Fibroblast of skin of abdomen (primary cell): ENCODE results near the gene EMP2.

ENCODE experiments used
- DNase-seq: peaks from one replicate; pipeline ENCODE4 v3.0.0-alpha.2; 2013

EMP2 gene

GRCh38 chr16:10610499-10611184, 30.2 kb upstream of the EMP2 start:
- no peak for DNase-seq

GRCh38 chr16:10609402-10609774, 29.0 kb upstream of the EMP2 start:
- DNase-seq, result peak; percentile 91

DNA sequence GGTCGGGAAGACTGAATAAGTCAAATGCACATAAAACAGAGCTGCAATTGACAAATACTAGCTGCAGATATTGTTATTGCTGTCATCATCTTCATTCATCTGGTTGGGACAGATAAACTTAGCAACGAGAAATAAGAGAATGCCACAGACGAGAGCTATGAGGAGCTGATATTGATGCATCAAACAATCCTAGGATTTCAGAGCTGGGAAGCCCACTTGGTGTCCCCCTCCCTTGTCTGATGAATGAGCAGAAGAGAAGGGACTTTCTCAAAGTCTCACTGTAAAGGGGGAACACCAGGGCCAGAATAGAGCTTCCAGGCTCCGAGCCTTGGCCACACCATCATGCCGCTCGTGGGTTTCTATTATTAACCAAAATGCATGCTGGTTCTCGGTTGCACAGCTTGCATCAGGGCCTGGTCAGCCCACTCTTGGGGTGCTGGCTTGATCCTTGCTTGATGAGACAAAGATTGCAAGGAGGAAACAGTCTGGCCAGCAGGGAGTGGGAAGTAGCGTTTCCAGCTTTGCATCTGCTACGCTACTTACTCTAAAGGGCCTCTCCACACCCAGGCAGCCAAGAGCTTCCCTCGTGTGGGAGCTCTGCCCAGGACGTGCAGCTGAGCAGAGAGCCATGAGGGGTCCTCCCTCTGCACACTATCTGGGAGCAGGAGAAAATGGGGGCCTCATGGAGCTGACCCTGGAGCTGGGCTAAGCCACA, 28.4 kb upstream of the EMP2 start:
- DNase-seq, result peak; percentile 61

- DNase-seq, result no peak
Measured at GRCh38 chr16:10607157-10607556, 26.8 kb upstream of the EMP2 start.

DNA sequence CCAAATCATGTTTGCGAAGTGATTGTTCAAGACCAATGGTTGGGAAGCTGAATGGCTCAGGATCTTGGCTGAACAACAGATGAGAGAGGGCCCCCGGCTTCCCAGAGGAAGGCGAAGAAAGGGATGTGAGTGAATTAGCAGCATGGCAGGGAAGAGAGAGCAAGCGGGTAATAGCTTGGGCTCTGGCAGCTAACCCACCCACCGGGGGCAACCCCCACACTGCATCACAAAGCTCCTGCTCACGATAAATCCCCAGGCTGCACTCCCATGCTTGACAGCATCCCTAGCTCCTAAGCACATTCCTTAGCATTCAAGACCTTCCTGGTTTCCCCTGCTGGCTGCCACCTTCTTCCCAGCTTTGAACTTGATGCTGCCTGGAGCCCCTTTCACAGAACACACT, 26.2 kb upstream of the EMP2 start:
- no peak for DNase-seq

- no peak for DNase-seq
Measured at GRCh38 chr16:10605636-10606035, 25.2 kb upstream of the EMP2 start.

DNA sequence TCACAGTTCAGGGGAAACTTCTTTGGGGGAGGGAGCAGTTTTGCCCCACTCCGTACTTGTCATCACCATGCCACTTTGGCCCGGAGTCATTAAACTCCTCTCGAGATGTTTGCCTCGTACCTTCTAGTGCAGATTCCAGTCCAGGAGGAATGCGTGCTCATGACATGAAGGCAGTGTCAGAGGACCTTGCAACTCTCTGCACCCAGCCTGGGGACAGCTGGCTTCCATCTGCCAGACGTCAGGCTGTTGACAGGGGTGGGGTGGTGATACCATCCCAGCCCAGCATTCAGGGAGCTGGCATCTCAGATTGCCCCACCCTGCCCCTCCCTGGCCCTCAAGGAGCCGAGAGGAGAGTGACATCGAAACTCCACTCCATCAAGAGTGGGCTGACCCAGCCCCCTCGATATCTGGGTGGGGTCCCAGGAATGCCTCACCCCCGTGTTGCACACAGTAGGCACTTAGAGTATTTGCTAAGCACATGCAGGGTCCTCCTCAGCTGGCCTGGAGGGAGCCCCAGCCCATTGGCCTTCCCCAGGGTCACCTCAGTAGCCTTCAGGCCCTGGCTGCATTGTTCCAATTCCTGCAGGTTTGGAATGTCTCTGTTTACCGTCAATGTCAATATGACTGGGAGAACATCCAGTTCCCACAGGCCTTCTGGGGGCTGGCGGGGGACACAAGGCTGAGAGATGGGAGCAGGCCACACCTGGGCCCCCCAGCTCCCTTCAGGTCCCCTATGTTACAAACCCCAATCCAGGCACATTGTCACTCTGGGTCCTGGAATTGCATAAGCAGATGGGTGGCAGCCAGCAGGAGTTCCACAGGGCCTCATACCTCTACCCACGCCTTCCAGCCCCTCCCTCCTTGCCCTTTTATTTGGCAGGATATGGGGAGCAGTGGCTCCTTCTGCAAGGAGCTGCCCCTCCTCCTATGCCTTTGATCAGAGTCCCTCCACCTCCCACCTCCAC, 21.3 kb upstream of the EMP2 start:
- DNase-seq, result no peak

GRCh38 chr16:10600782-10601443, 20.5 kb upstream of the EMP2 start:
- DNase-seq, result peak; percentile 73

DNA sequence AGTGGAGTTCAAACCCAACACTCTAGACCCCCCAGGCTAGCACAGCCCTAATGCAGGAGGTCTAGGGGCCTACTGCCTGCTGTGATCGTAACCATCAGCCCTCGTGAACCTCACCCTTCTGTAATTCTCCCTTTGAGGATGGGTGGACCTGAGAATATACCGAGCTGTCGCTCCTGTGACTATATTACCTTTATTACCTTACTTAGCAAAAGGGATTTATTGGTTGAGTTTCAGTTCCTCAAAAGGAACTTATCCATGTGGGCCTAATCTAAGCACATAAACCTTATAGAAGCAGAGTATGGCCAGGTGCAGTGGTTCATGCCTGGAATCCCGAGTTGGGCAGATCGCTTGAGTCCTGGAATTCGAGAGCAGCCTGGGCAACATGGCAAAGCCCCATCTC, 19.2 kb upstream of the EMP2 start:
- no peak for DNase-seq

DNA sequence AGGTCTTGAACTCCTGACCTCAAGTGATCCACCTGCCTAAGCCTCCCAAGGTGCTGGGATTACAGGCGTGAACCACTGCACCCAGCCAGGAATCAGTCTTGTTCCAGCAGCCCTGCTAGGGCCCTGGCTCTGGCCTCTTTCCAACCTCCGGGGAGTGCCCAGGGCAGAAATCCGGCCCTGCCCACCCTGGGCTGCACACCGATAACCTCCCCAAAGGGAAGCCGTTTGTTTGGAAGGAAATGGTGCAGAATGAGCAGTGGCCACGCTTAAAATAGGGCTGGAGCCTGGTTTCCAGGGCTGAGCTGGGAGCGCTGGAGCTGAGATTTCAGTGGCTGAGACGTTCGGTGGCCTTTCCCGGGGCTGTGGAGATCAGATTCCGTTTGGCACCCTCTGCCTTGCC, 17.8 kb upstream of the EMP2 start:
- DNase-seq, result no peak

- no peak for DNase-seq
Measured at GRCh38 chr16:10597187-10597601, 16.8 kb upstream of the EMP2 start.

GRCh38 chr16:10594312-10594950, 14.0 kb upstream of the EMP2 start:
- DNase-seq, result no peak

DNA sequence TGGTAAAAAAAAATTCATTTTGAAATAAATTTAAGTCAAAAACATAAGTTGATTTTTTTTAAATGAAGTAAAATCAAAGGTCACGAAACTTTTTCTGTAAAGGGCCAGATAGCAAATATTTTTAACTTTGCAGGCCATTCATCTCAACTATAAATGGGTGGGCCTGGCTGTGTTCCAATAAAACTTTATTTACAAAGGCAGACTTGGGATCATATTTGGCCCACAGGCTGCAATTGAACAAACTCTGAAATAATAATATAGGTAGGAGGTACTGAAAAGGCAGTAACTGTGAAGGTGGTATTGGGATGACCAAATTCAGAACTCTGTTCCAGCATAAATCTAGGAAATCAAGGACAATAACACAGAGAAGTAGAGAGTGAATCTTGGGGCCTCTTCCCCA, 12.2 kb upstream of the EMP2 start:
- no peak for DNase-seq

DNA sequence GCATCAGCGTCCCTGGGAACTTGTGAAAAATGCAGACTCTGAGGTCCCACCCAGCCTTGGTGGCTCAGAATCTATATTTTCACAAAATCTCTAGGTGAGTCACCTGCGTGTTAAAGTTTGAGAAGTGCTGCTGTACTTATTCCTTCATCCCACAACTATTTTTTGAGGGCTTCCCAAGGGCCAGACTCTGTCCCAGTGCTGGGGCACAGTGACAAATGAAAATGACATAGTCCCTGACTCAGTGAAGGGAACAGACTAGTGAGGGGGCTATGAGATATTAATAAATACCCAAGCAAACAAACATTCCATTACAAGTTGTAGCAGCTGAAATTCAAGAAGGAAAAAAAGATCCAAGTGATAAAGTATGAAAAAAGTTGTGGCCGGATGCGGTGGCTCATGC, 9.9 kb upstream of the EMP2 start:
- DNase-seq, result no peak

DNA sequence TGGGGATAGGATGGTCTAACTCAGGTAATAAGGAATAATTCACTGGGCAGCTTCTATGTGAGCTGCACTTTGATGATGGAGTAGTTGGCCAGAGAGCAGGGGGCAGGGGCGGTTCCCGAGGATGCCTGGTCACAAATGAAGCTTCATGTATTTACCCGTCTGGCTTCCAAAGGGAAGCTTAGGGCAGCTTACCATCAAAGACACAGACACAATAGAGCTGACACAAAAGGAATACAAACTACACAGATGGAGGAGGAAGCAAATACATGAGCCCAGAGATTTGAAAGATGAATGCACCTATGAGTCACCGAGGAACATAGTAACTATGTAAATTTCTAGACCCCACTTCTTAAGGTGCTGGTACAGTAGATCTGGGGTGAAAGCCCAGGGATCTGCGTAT, 8.7 kb upstream of the EMP2 start:
- no peak for DNase-seq

DNA sequence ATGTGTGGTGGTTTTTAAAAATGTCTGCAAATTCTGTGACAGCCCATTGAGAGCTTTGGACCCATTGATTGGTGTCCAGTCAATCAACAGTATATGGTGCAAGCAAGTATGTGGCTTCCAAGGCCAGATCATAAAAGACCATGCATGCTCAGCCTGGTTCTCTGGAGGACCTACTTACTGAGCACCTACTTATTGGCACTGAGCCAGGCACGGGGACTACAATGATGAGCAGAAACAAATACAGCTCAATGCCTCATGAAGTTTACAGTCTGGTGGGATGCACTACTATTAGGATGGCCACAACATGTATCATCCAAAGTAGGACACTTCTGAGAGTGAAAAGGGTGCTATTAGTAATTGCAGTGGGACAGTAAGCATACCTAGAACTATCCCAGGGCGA, 7.2 kb upstream of the EMP2 start:
- DNase-seq, result no peak

GRCh38 chr16:10584981-10585438, 4.6 kb upstream of the EMP2 start:
- peak; percentile 80 for DNase-seq

GRCh38 chr16:10583269-10583668, 2.9 kb upstream of the EMP2 start:
- DNase-seq, result no peak

DNA sequence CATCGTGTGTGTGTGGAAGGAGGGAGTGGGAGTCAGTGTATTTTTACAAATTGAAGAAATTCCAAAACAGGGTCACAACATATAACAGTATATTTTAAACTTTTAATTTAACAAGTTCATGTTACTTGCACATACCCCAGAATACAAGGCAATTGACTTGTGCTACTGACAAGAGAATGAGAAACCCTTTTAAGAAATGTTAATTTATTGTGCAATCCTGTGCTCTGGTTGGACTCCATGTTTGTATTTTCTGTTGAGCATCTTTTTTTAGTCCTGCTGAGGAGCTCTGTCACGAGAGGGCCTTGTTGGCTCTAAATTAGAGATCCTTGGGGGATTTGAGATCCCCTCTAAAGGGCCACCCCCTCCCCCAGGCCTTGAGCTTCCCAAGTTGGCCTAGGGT, 1.1 kb upstream of the EMP2 start:
- DNase-seq, result no peak

- no peak for DNase-seq
Measured at GRCh38 chr16:10580883-10581247, 467 bp upstream of the EMP2 start.

- no peak for DNase-seq
Measured at GRCh38 chr16:10579575-10579964, 828 bp downstream of the EMP2 start.
